ENCODE results near the gene EDC4. TPM values are rescaled to one million over a fixed set of nuclear protein-coding genes. Genes with fewer than 3 reads are reported as not detected.

EDC4 gene
- total and polyA plus RNA-seq, 9 of the 15 experiments (the other 6 are each of a cell fraction or from before 2014, with no cell fraction given), result 1.1 to 131 (median 74.0) TPM

DNA sequence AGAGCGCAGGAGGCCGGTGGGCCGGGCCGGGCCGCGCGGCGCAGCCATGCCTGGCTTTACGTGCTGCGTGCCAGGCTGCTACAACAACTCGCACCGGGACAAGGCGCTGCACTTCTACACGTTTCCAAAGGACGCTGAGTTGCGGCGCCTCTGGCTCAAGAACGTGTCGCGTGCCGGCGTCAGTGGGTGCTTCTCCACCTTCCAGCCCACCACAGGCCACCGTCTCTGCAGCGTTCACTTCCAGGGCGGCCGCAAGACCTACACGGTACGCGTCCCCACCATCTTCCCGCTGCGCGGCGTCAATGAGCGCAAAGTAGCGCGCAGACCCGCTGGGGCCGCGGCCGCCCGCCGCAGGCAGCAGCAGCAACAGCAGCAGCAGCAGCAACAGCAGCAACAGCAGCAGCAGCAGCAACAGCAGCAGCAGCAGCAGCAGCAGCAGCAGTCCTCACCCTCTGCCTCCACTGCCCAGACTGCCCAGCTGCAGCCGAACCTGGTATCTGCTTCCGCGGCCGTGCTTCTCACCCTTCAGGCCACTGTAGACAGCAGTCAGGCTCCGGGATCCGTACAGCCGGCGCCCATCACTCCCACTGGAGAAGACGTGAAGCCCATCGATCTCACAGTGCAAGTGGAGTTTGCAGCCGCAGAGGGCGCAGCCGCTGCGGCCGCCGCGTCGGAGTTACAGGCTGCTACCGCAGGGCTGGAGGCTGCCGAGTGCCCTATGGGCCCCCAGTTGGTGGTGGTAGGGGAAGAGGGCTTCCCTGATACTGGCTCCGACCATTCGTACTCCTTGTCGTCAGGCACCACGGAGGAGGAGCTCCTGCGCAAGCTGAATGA is 30.1 kb upstream of the EDC4 start (continued):
- TF ChIP-seq HMGXB4 (CRISPR knock-in tag; IDR thresholded peaks at IDR 0.05) (no peak), HNRNPLL (IDR thresholded peaks at IDR 0.05; ENCODE audit: low read depth, low read length, poor library complexity, severe bottlenecking) (peak; percentile 46), SNRNP70 (optimal IDR thresholded peaks at IDR 0.05; ENCODE audit: low read depth, low read length) (no peak), RBM15 (IDR thresholded peaks at IDR 0.05; ENCODE audit: insufficient read depth, low read length) (no peak), HNRNPUL1 (IDR thresholded peaks at IDR 0.05; ENCODE audit: low read length) (no peak), RUNX1 (IDR thresholded peaks at IDR 0.05; ENCODE audit: low read depth) (no peak), ZNF121 (CRISPR knock-in tag; conservative IDR thresholded peaks at IDR 0.05) (no peak), GATA2 (CRISPR knock-in tag; IDR thresholded peaks at IDR 0.05) (no peak), RB1 (IDR thresholded peaks at IDR 0.05; ENCODE audit: low read depth) (0 out of 2 replicates have a peak, but pooled peaks have one; percentile 3), NFIC (IDR thresholded peaks at IDR 0.05) (peak; percentile 56), U2AF2 (optimal IDR thresholded peaks at IDR 0.05; ENCODE audit: low read depth, low read length) (no peak), ZBTB8A (IDR thresholded peaks at IDR 0.05; ENCODE audit: partially characterized antibody) (no peak), MYBL2 (IDR thresholded peaks at IDR 0.05; ENCODE audit: low read depth) (no peak), MYBL2 (CRISPR knock-in tag; IDR thresholded peaks at IDR 0.05; ENCODE audit: borderline replicate concordance) (no peak), RBM39 (optimal IDR thresholded peaks at IDR 0.05; ENCODE audit: low read depth, low read length) (no peak), ZNF696 (CRISPR knock-in tag; conservative IDR thresholded peaks at IDR 0.05) (no peak), RFX1 (IDR thresholded peaks at IDR 0.05) (no peak), SREBF1 (IDR thresholded peaks at IDR 0.05; ENCODE audit: borderline replicate concordance, low read depth, low read length) (no peak), SRSF7 (optimal IDR thresholded peaks at IDR 0.05; ENCODE audit: low read depth, low read length) (no peak), EHMT2 (IDR thresholded peaks at IDR 0.05) (no peak), ZNF395 (CRISPR knock-in tag; IDR thresholded peaks at IDR 0.05) (no peak)
- TF ChIP-seq, protein P1, sequence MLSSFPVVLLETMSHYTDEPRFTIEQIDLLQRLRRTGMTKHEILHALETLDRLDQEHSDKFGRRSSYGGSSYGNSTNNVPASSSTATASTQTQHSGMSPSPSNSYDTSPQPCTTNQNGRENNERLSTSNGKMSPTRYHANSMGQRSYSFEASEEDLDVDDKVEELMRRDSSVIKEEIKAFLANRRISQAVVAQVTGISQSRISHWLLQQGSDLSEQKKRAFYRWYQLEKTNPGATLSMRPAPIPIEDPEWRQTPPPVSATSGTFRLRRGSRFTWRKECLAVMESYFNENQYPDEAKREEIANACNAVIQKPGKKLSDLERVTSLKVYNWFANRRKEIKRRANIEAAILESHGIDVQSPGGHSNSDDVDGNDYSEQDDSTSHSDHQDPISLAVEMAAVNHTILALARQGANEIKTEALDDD (IDR thresholded peaks at IDR 0.05), result no peak
- TF ChIP-seq, protein P2, sequence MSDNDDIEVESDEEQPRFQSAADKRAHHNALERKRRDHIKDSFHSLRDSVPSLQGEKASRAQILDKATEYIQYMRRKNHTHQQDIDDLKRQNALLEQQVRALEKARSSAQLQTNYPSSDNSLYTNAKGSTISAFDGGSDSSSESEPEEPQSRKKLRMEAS (CRISPR knock-in tag; IDR thresholded peaks at IDR 0.05), result no peak; the same call in 1 of the 2 replicates
- TF ChIP-seq, protein P3, sequence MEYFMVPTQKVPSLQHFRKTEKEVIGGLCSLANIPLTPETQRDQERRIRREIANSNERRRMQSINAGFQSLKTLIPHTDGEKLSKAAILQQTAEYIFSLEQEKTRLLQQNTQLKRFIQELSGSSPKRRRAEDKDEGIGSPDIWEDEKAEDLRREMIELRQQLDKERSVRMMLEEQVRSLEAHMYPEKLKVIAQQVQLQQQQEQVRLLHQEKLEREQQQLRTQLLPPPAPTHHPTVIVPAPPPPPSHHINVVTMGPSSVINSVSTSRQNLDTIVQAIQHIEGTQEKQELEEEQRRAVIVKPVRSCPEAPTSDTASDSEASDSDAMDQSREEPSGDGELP (CRISPR knock-in tag; IDR thresholded peaks at IDR 0.05; ENCODE audit: borderline replicate concordance), result peak; percentile 49; the same call in 1 of the 2 replicates
